RWPE2 (cell line): ENCODE results near the gene ASIC1.

Experiments
- ATAC-seq: fragments of 200-7000 bp; cut with Tn5 transposase; 3 replicates; pipeline ENCODE4 v1.9.1; 2021; ENCODE audit warnings: low read depth
- DNase-seq: peaks from one replicate; pipeline ENCODE4 v3.0.0-alpha.2; 2020; ENCODE audit warnings: low spot score
- H3K27ac ChIP-seq: fragments of 450-650 bp; 2 replicates; pipeline ENCODE4 v1.5.1; 2017; ENCODE audit warnings: mild to moderate bottlenecking; ENCODE audit not compliant: poor library complexity, severe bottlenecking
- H3K27me3 ChIP-seq: fragments of 250-450 bp; sonication (Bioruptor Pico); 2 replicates; pipeline ENCODE4 v1.5.1; 2021; ENCODE audit warnings: mild to moderate bottlenecking, moderate library complexity; ENCODE audit not compliant: insufficient read depth, poor library complexity, severe bottlenecking
- H3K36me3 ChIP-seq: fragments of 250-450 bp; sonication (Bioruptor Pico); 2 replicates; pipeline ENCODE4 v1.5.1; 2020; ENCODE audit warnings: low read depth, mild to moderate bottlenecking, moderate library complexity
- H3K4me1 ChIP-seq: fragments of 250-450 bp; sonication (Bioruptor Pico); 2 replicates; pipeline ENCODE4 v1.5.1; 2021; ENCODE audit warnings: mild to moderate bottlenecking, moderate library complexity; ENCODE audit not compliant: insufficient read depth, poor library complexity, severe bottlenecking
- H3K4me3 ChIP-seq: fragments of 250-450 bp; sonication (Bioruptor Pico); 2 replicates; pipeline ENCODE4 v1.5.1; 2021; ENCODE audit warnings: mild to moderate bottlenecking, moderate library complexity; ENCODE audit not compliant: severe bottlenecking
- H3K9me3 ChIP-seq: fragments of 250-450 bp; sonication (Bioruptor Pico); 2 replicates; pipeline ENCODE4 v1.5.1; 2021; ENCODE audit warnings: mild to moderate bottlenecking, moderate library complexity; ENCODE audit not compliant: severe bottlenecking
- CTCF ChIP-seq: fragments of 450-650 bp; IDR thresholded peaks from one replicate; pipeline ENCODE4 v1.5.1; 2017; ENCODE audit warnings: mild to moderate bottlenecking, moderate library complexity; ENCODE audit not compliant: poor library complexity, severe bottlenecking

ASIC1 gene

GRCh38 chr12:50107416-50108268, 50.2 kb downstream of the ASIC1 start:
- Histone ChIP-seq H3K36me3 (no peaks in the 10 kb centered on the region), H3K9me3 (no peaks in the 10 kb centered on the region), H3K4me3 (no peak overlapping the region), H3K4me1 (peaks cover 13% of the 10 kb centered on the region), H3K27ac (no peak overlapping the region), H3K27me3 (no peaks in the 10 kb centered on the region)
- DNase-seq, result no peak
- ATAC-seq, result no peak
- no peak for TF ChIP-seq CTCF

GRCh38 chr12:50109319-50109718, 51.9 kb downstream of the ASIC1 start:
- DNase-seq (no peak), ATAC-seq (no peak)
- Histone ChIP-seq H3K27me3 (no peaks in the 10 kb centered on the region), H3K4me1 (peaks cover 13% of the 10 kb centered on the region), H3K4me3 (no peak overlapping the region), H3K36me3 (no peaks in the 10 kb centered on the region), H3K9me3 (no peaks in the 10 kb centered on the region), H3K27ac (no peak overlapping the region)
- no peak for TF ChIP-seq CTCF

GRCh38 chr12:50110127-50110761, 52.8 kb downstream of the ASIC1 start:
- no peak for DNase-seq
- Histone ChIP-seq H3K4me1 (peaks cover 13% of the 10 kb centered on the region), H3K27me3 (no peaks in the 10 kb centered on the region), H3K36me3 (no peaks in the 10 kb centered on the region), H3K27ac (peak overlapping the region; percentile 47), H3K9me3 (no peaks in the 10 kb centered on the region), H3K4me3 (no peak overlapping the region)
- TF ChIP-seq CTCF, result no peak
- no peak for ATAC-seq

GRCh38 chr12:50110762-50111351, 53.5 kb downstream of the ASIC1 start:
- no peak for DNase-seq
- no peaks in the 10 kb centered on the region for H3K36me3 ChIP-seq
- H3K4me1 ChIP-seq, result peaks cover 13% of the 10 kb centered on the region
- no peaks in the 10 kb centered on the region for H3K27me3 ChIP-seq
- no peaks in the 10 kb centered on the region for H3K9me3 ChIP-seq
- no peak for TF ChIP-seq CTCF
- H3K4me3 ChIP-seq, result no peak overlapping the region
- H3K27ac ChIP-seq, result peak overlapping the region; percentile 47
- ATAC-seq, result no peak
